C4-2B (cell line): ENCODE measurements around the gene HEBP2.

Experiments used
- ZFX ChIP-seq: fragments of 450-650 bp; IDR thresholded peaks from 2 replicates; pipeline ENCODE4 v1.6.1; 2017
- TF ChIP-seq, protein P1 (sequence below): fragments of 450-650 bp; conservative IDR thresholded peaks from 2 replicates; pipeline ENCODE4 v1.5.1; 2017; ENCODE audit warnings: mild to moderate bottlenecking

DNA sequence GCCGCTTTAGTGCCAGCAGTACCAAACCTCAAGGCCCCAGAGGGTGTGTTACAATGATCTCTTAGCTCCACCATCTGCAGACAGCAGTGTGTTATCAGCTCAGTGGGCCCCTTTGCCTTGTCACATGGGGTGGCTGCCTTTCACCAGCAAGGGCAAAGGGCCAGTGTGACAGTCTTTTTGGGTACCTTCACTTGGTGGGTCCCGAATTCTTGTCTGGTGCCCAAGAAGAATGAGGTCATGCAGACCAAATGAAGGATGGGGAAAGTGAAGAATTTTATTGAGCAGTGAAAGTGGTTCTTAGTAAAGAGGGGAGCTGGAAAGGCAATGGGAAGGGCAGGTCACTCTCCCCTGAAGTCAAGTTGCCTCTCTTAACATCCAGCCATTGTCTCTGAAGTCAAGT is 29.2 kb upstream of the HEBP2 start:
- TF ChIP-seq, protein P1, sequence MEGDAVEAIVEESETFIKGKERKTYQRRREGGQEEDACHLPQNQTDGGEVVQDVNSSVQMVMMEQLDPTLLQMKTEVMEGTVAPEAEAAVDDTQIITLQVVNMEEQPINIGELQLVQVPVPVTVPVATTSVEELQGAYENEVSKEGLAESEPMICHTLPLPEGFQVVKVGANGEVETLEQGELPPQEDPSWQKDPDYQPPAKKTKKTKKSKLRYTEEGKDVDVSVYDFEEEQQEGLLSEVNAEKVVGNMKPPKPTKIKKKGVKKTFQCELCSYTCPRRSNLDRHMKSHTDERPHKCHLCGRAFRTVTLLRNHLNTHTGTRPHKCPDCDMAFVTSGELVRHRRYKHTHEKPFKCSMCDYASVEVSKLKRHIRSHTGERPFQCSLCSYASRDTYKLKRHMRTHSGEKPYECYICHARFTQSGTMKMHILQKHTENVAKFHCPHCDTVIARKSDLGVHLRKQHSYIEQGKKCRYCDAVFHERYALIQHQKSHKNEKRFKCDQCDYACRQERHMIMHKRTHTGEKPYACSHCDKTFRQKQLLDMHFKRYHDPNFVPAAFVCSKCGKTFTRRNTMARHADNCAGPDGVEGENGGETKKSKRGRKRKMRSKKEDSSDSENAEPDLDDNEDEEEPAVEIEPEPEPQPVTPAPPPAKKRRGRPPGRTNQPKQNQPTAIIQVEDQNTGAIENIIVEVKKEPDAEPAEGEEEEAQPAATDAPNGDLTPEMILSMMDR = no peak
- TF ChIP-seq ZFX = no peak
